HepG2 (cell line): ENCODE data around the gene PIEZO1. TPM values are rescaled to one million over a fixed set of nuclear protein-coding genes. Genes with fewer than 3 reads are reported as not detected.

ENCODE experiments used
- ATF1 ChIP-seq: IDR thresholded peaks from 2 replicates; pipeline ENCODE4 v1.6.1; 2016; ENCODE audit warnings: mild to moderate bottlenecking, control low read depth
- ATF7-NPFF ChIP-seq: sonication (generic); formaldehyde crosslinking; IDR thresholded peaks from 2 replicates; pipeline ENCODE4 v1.8.1; 2023; ENCODE audit warnings: mild to moderate bottlenecking, low read depth, missing genetic modification reagents, moderate library complexity
- CEBPG ChIP-seq: IDR thresholded peaks from 2 replicates; pipeline ENCODE4 v1.6.1; 2016
- CENPT ChIP-seq: sonication (generic); formaldehyde crosslinking; IDR thresholded peaks from 2 replicates; pipeline ENCODE4 v1.8.0; 2022; ENCODE audit warnings: low read depth, mild to moderate bottlenecking, moderate library complexity, missing genetic modification reagents
- CHCHD3 ChIP-seq: sonication (generic); formaldehyde crosslinking; IDR thresholded peaks from 2 replicates; pipeline ENCODE4 v1.8.0; 2022; ENCODE audit warnings: mild to moderate bottlenecking, missing genetic modification reagents, moderate library complexity
- GLI4 ChIP-seq: sonication (generic); formaldehyde crosslinking; IDR thresholded peaks from 2 replicates; pipeline ENCODE4 v1.5.1; 2020; ENCODE audit warnings: missing genetic modification reagents, mild to moderate bottlenecking, moderate library complexity, borderline replicate concordance
- KLF9 ChIP-seq: IDR thresholded peaks from 2 replicates; pipeline ENCODE4 v1.6.1; 2016; ENCODE audit warnings: low read depth
- LRRFIP1 ChIP-seq: sonication (generic); formaldehyde crosslinking; conservative IDR thresholded peaks from 2 replicates; pipeline ENCODE4 v1.4.0; 2020; ENCODE audit warnings: missing genetic modification reagents
- NCOA5 ChIP-seq: sonication (generic); formaldehyde crosslinking; IDR thresholded peaks from 2 replicates; pipeline ENCODE4 v1.4.0; 2020; ENCODE audit warnings: missing genetic modification reagents
- NFRKB ChIP-seq: fragments of 450-650 bp; IDR thresholded peaks from 2 replicates; pipeline ENCODE4 v1.6.1; 2017
- PCBP1 ChIP-seq: fragments of 200-400 bp; formaldehyde crosslinking; IDR thresholded peaks from 2 replicates; pipeline ENCODE4 v1.6.1; 2017; ENCODE audit warnings: mild to moderate bottlenecking, low read depth, low read length, borderline replicate concordance
- RBM39 ChIP-seq: fragments of 200-400 bp; formaldehyde crosslinking; IDR thresholded peaks from one replicate; pipeline ENCODE4 v1.6.1; 2018; ENCODE audit warnings: antibody characterized with exemption, mild to moderate bottlenecking, low read depth, low read length; ENCODE audit not compliant: poor library complexity, severe bottlenecking
- SIN3B ChIP-seq: fragments of 150-350 bp; IDR thresholded peaks from 2 replicates; pipeline ENCODE4 v1.6.1; 2014; ENCODE audit warnings: low read length
- YEATS4 ChIP-seq: sonication (generic); formaldehyde crosslinking; IDR thresholded peaks from 2 replicates; pipeline ENCODE4 v1.4.0; 2020; ENCODE audit warnings: missing genetic modification reagents, borderline replicate concordance
- ZBTB7A ChIP-seq: sonication (generic); formaldehyde crosslinking; IDR thresholded peaks from 2 replicates; pipeline ENCODE4 v1.8.0; 2022; ENCODE audit warnings: mild to moderate bottlenecking, missing genetic modification reagents
- ZKSCAN8 ChIP-seq: IDR thresholded peaks from 2 replicates; pipeline ENCODE4 v1.6.1; 2016; ENCODE audit warnings: borderline replicate concordance, missing genetic modification reagents, missing compliant biosample characterization
- ZNF296 ChIP-seq: sonication (generic); formaldehyde crosslinking; conservative IDR thresholded peaks from 2 replicates; pipeline ENCODE4 v1.5.0; 2020; ENCODE audit warnings: mild to moderate bottlenecking, missing genetic modification reagents
- ZNF543 ChIP-seq: sonication (generic); formaldehyde crosslinking; IDR thresholded peaks from 2 replicates; pipeline ENCODE4 v1.4.0; 2020; ENCODE audit warnings: mild to moderate bottlenecking, missing genetic modification reagents
- ZNF558 ChIP-seq: sonication (generic); formaldehyde crosslinking; IDR thresholded peaks from 2 replicates; pipeline ENCODE4 v1.9.0; 2022; ENCODE audit warnings: mild to moderate bottlenecking, missing genetic modification reagents, borderline replicate concordance
- ZSCAN30 ChIP-seq: sonication (generic); formaldehyde crosslinking; IDR thresholded peaks from 2 replicates; pipeline ENCODE4 v1.5.0; 2020; ENCODE audit warnings: mild to moderate bottlenecking, missing genetic modification reagents
- polyA plus RNA-seq, 8 experiments: library from polyadenylated mRNA; depleted of rRNA in 3 of 8; stranded (reverse) in 7 of 8; unstranded in 1 of 8; fragments of >200 nt; fragmentation: Illumina TruSeq in 4 of 8; extraction: Trizol in 4 of 8; gene quantifications; 2 replicates each; pipeline versions ENCODE4 v1.2.1 to v1.2.3, GENCODE V29; 2011 to 2016; ENCODE audit warnings: low read depth in 4 of 8, missing spikeins in 1 of 8, mixed read lengths in 1 of 8; ENCODE audit not compliant: insufficient read depth in 1 of 8
- total RNA-seq, 5 experiments: library from RNA; depleted of rRNA; stranded (reverse); fragments of >200 nt; fragmentation: Illumina TruSeq; extraction: Trizol; gene quantifications; 2 replicates each; pipeline ENCODE4 v1.2.3, GENCODE V29; 2016; ENCODE audit warnings: low read depth in 1 of 5
- TF ChIP-seq, protein P1 (sequence below): sonication (generic); formaldehyde crosslinking; IDR thresholded peaks from 2 replicates; pipeline ENCODE4 v1.5.1; 2020; ENCODE audit warnings: missing genetic modification reagents, mild to moderate bottlenecking, borderline replicate concordance
- TF ChIP-seq, protein P2 (sequence below): sonication (generic); formaldehyde crosslinking; IDR thresholded peaks from 2 replicates; pipeline ENCODE4 v1.4.0; 2020; ENCODE audit warnings: missing genetic modification reagents
- TF ChIP-seq, protein P3 (sequence below): sonication (generic); formaldehyde crosslinking; conservative IDR thresholded peaks from 2 replicates; pipeline ENCODE4 v1.4.0; 2020; ENCODE audit warnings: missing genetic modification reagents

Gene PIEZO1
- total and polyA plus RNA-seq, 2 of the 13 experiments (the other 11 are each of a cell fraction or from before 2014, with no cell fraction given) = 67.9 to 85.0 TPM

GRCh38 chr16:88803264-88803987, 18.4 kb upstream of the PIEZO1 start, which contains the start of gene CDT1 (continued):
- TF ChIP-seq, protein P1, sequence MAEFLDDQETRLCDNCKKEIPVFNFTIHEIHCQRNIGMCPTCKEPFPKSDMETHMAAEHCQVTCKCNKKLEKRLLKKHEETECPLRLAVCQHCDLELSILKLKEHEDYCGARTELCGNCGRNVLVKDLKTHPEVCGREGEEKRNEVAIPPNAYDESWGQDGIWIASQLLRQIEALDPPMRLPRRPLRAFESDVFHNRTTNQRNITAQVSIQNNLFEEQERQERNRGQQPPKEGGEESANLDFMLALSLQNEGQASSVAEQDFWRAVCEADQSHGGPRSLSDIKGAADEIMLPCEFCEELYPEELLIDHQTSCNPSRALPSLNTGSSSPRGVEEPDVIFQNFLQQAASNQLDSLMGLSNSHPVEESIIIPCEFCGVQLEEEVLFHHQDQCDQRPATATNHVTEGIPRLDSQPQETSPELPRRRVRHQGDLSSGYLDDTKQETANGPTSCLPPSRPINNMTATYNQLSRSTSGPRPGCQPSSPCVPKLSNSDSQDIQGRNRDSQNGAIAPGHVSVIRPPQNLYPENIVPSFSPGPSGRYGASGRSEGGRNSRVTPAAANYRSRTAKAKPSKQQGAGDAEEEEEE = no peak
- TF ChIP-seq ZKSCAN8 = no peak
- no peak; the same call in 1 of the 2 replicates for TF ChIP-seq CEBPG (CRISPR knock-in tag)
- TF ChIP-seq KLF9 (CRISPR knock-in tag) = no peak
- TF ChIP-seq YEATS4 (CRISPR knock-in tag) = peak; percentile 83
- TF ChIP-seq NCOA5 = no peak
- no peak for TF ChIP-seq ZNF296
- 0 out of 2 replicates have a peak, but pooled peaks have one; percentile 16 for TF ChIP-seq ZBTB7A
- no peak for TF ChIP-seq RBM39
- TF ChIP-seq LRRFIP1 (CRISPR knock-in tag) = no peak
- peak; percentile 97 for TF ChIP-seq ATF7-NPFF (CRISPR knock-in tag)
- peak; percentile 72; the same call in 1 of the 2 replicates for TF ChIP-seq ZNF543 (CRISPR knock-in tag)
- TF ChIP-seq ATF1 = no peak
- TF ChIP-seq, protein P2, sequence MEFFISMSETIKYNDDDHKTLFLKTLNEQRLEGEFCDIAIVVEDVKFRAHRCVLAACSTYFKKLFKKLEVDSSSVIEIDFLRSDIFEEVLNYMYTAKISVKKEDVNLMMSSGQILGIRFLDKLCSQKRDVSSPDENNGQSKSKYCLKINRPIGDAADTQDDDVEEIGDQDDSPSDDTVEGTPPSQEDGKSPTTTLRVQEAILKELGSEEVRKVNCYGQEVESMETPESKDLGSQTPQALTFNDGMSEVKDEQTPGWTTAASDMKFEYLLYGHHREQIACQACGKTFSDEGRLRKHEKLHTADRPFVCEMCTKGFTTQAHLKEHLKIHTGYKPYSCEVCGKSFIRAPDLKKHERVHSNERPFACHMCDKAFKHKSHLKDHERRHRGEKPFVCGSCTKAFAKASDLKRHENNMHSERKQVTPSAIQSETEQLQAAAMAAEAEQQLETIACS (CRISPR knock-in tag) = peak; percentile 67; the same call in 1 of the 2 replicates
- no peak for TF ChIP-seq ZSCAN30
- TF ChIP-seq, protein P3, sequence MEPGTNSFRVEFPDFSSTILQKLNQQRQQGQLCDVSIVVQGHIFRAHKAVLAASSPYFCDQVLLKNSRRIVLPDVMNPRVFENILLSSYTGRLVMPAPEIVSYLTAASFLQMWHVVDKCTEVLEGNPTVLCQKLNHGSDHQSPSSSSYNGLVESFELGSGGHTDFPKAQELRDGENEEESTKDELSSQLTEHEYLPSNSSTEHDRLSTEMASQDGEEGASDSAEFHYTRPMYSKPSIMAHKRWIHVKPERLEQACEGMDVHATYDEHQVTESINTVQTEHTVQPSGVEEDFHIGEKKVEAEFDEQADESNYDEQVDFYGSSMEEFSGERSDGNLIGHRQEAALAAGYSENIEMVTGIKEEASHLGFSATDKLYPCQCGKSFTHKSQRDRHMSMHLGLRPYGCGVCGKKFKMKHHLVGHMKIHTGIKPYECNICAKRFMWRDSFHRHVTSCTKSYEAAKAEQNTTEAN = peak; percentile 67
- TF ChIP-seq CENPT (CRISPR knock-in tag) = no peak; the same call in 1 of the 2 replicates
- peak; percentile 93; the same call in 1 of the 2 replicates for TF ChIP-seq ZNF558
- 0 out of 2 replicates have a peak, but pooled peaks have one; percentile 6 for TF ChIP-seq PCBP1
- TF ChIP-seq SIN3B = peak; percentile 84
- no peak for TF ChIP-seq NFRKB
- no peak for TF ChIP-seq GLI4 (CRISPR knock-in tag)
- no peak for TF ChIP-seq CHCHD3
